Activated T-helper 2 cell treated with anti-CD3 and anti-CD28 coated beads, Interferon-gamma antibody, Interleukin-2, Interleukin-4, amounts not matched to agents 10 μg/mL and 5 μg/mL and 100 μg/mL, durations not matched to agents 14 hours and 24 hours and 36 hours (primary cell): ENCODE data around the gene E2F2. TPM values are rescaled to one million over a fixed set of nuclear protein-coding genes. Genes with fewer than 3 reads are reported as not detected.

ENCODE experiments used
- DNase-seq: peaks from one replicate; pipeline ENCODE4 v3.0.0; 2021; ENCODE audit warnings: low spot score
- H3K27ac Mint-ChIP-seq: one replicate; pipeline ENCODE4 v1.8.0; 2021; ENCODE audit warnings: mixed read lengths
- H3K27me3 Mint-ChIP-seq: one replicate; pipeline ENCODE4 v1.8.0; 2021; ENCODE audit warnings: low read depth, mixed read lengths
- H3K36me3 Mint-ChIP-seq: one replicate; pipeline ENCODE4 v1.8.0; 2021; ENCODE audit warnings: low read depth, mixed read lengths
- H3K4me1 Mint-ChIP-seq: one replicate; pipeline ENCODE4 v1.8.0; 2021; ENCODE audit warnings: low read depth, mixed read lengths
- H3K4me3 Mint-ChIP-seq: one replicate; pipeline ENCODE4 v1.8.0; 2021; ENCODE audit warnings: low read depth, mild to moderate bottlenecking, moderate library complexity, mixed read lengths
- H3K9me3 Mint-ChIP-seq: one replicate; pipeline ENCODE4 v1.8.0; 2021; ENCODE audit warnings: mixed read lengths
- intact Hi-C: fragments of 100-400 bp; cut with micrococcal nuclease; formaldehyde crosslinking; loops from one replicate; pipeline ENCODE4 v1.15.1; 2023
- total RNA-seq: library from RNA; stranded (reverse); gene quantifications from 2 replicates; pipeline ENCODE4 v1.2.3, GENCODE V29; 2022

The E2F2 gene
- total RNA-seq, 1 donor from 2014 or later: 17.2 TPM

- intact Hi-C loops: no loop called here
- H3K4me1 Mint-ChIP-seq: no peaks in the 10 kb centered on the region
- no peak overlapping the region for H3K27ac Mint-ChIP-seq
- no peaks in the 10 kb centered on the region for H3K9me3 Mint-ChIP-seq
- no peak for DNase-seq
- H3K4me3 Mint-ChIP-seq: no peak overlapping the region
- H3K27me3 Mint-ChIP-seq: peaks cover 12% of the 10 kb centered on the region
- H3K36me3 Mint-ChIP-seq: no peaks in the 10 kb centered on the region
Measured at GRCh38 chr1:23463286-23463685, 67.7 kb downstream of the E2F2 start.

DNA sequence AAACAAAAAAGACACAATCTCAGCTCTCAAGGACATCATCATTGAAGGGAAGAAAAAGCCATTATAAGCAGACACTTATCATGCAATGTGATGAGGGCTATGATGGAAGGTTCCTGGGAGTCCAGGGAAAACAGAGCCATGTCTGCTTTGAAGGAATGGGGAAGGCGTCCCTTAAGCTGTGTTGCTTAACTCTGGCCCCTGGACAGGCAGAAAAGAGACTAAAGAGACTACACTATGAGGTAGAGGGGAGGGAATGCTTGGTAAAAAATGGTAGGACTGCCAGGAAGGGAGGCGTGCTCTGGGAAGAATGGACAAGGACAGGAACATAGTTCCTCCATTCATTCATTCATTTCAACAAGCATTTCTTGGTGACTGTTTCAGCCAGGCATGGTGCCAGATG, 68.3 kb downstream of the E2F2 start:
- Mint-ChIP-seq H3K9me3 (no peaks in the 10 kb centered on the region), H3K4me3 (no peak overlapping the region), H3K27ac (no peak overlapping the region), H3K27me3 (peaks cover 15% of the 10 kb centered on the region), H3K4me1 (no peaks in the 10 kb centered on the region), H3K36me3 (no peaks in the 10 kb centered on the region)
- intact Hi-C loops: no loop called here
- DNase-seq: no peak

DNA sequence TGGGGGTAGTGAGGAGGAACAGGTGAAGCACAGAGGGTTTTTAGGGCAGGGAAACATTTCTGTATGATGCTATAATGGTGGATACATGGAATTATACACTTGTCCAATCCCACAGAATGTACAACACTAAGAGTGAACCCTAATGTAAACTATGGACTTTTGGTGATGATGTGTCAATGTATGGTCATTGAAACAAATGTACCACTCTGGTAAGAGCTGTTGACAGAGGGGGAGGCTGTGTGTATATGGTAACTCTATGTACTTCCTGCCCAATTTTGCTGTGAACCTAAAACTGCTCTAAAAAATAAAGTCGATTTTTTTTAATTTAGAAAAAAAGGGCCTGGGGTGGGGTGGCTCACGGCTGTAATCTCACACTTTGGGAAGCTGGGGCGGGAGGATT, 70.0 kb downstream of the E2F2 start:
- Mint-ChIP-seq H3K4me1 (peaks cover 4% of the 10 kb centered on the region), H3K27me3 (peaks cover 21% of the 10 kb centered on the region), H3K36me3 (no peaks in the 10 kb centered on the region), H3K27ac (no peak overlapping the region), H3K9me3 (no peaks in the 10 kb centered on the region), H3K4me3 (no peak overlapping the region)
- intact Hi-C loops: no loop called here
- no peak for DNase-seq

DNA sequence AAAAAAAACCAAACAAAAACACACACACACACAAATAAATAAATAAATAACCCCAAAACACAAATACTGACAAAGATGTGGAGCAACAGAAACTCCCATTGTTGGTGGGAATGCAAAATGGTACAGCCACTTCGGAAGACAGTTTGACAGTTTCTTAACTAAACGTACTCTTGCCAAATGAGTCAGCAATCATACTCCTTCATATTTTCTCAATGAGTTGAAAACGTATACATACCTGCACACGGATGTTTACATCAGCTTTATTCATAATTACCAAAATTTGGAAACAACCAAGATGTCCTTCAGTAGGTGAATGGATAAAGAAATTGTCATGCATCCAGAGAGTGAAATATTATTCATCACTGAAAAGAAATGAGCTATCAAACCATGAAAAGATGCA, 70.5 kb downstream of the E2F2 start:
- intact Hi-C loops: no loop called here
- DNase-seq: no peak
- Mint-ChIP-seq H3K4me3 (no peak overlapping the region), H3K27me3 (peaks cover 18% of the 10 kb centered on the region), H3K4me1 (peaks cover 4% of the 10 kb centered on the region), H3K9me3 (no peaks in the 10 kb centered on the region), H3K27ac (no peak overlapping the region), H3K36me3 (no peaks in the 10 kb centered on the region)

DNA sequence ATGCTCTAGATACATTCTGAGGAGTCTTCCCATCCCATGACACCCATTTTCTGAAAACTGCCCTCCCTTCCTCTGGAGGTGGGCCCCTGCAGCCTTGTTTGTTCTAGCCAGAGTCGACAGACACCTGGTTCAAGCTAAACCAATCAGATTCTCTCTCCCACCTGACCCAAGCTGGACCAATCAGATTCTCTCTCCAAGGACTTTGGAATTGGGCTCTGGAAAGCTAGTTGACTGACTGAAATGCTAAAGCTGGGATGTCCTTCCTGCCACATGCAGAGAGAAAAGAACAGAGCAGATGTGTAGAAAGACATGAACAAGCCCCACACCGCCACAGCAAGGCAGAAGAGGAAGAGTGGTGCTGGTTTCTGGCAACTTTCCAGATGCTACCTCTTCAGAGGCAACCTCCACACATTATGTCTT, 71.7 kb downstream of the E2F2 start:
- H3K27me3 Mint-ChIP-seq: peaks cover 24% of the 10 kb centered on the region
- no peaks in the 10 kb centered on the region for H3K36me3 Mint-ChIP-seq
- H3K27ac Mint-ChIP-seq: no peak overlapping the region
- DNase-seq: no peak
- H3K4me3 Mint-ChIP-seq: no peak overlapping the region
- H3K4me1 Mint-ChIP-seq: peaks cover 4% of the 10 kb centered on the region
- intact Hi-C loops: no loop called here
- H3K9me3 Mint-ChIP-seq: no peaks in the 10 kb centered on the region

Other genes starting within 250 kb of the E2F2 start
- 231 and 237 TPM in 2 replicates for gene HNRNPR, start 186.9 kb downstream of the E2F2 start, total RNA-seq
- gene ZNF436, start 161.4 kb downstream of the E2F2 start, total RNA-seq: 4.9 and 6.1 TPM in 2 replicates
- gene TCEA3, start 106.5 kb downstream of the E2F2 start, total RNA-seq: 3.3 and 5.6 TPM in 2 replicates
- 0.48 TPM in 1 of 2 replicates, not detected in the other for gene ASAP3, start 47.1 kb downstream of the E2F2 start, total RNA-seq
- gene ID3, start 28.3 kb upstream of the E2F2 start, total RNA-seq: 24.7 and 26.9 TPM in 2 replicates
- gene RPL11, start 160.6 kb upstream of the E2F2 start, total RNA-seq: 1,169 and 1,221 TPM in 2 replicates
- gene ELOA, start 212.2 kb upstream of the E2F2 start, total RNA-seq: 42.0 and 45.5 TPM in 2 replicates
- 71.4 and 72.7 TPM in 2 replicates for gene PITHD1, start 247.2 kb upstream of the E2F2 start, total RNA-seq